GM12873 (cell line): ENCODE results near the gene HMG20B.

Source experiments
- CTCF ChIP-seq: IDR thresholded peaks from 2 replicates; pipeline ENCODE4 v1.5.1; 2012; ENCODE audit warnings: low read depth, mild to moderate bottlenecking, moderate library complexity, low read length, control low read depth; ENCODE audit not compliant: insufficient read depth; ENCODE audit errors: missing control alignments

HMG20B gene

GRCh38 chr19:3528080-3528479, 44.7 kb upstream of the HMG20B start:
- no peak for TF ChIP-seq CTCF

- TF ChIP-seq CTCF = no peak
Observed at GRCh38 chr19:3528539-3529211, 44.1 kb upstream of the HMG20B start.

- TF ChIP-seq CTCF = no peak
Observed at GRCh38 chr19:3530389-3530788, 42.4 kb upstream of the HMG20B start.

- no peak for TF ChIP-seq CTCF
Observed at GRCh38 chr19:3531716-3532115, 41.0 kb upstream of the HMG20B start.

- no peak for TF ChIP-seq CTCF
Observed at GRCh38 chr19:3532154-3532786, 40.5 kb upstream of the HMG20B start.

GRCh38 chr19:3533033-3533432, 39.7 kb upstream of the HMG20B start:
- no peak for TF ChIP-seq CTCF

GRCh38 chr19:3533563-3534216, 39.1 kb upstream of the HMG20B start:
- no peak for TF ChIP-seq CTCF
